ENCODE measurements around the gene SLC4A3. TPM values are rescaled to one million over a fixed set of nuclear protein-coding genes. Genes with fewer than 3 reads are reported as not detected.

SLC4A3 gene
- total and polyA plus RNA-seq, 2 donors (not counting 3 experiments of a cell fraction or from before 2014, with no cell fraction given): 0.29 to 0.35 TPM

DNA sequence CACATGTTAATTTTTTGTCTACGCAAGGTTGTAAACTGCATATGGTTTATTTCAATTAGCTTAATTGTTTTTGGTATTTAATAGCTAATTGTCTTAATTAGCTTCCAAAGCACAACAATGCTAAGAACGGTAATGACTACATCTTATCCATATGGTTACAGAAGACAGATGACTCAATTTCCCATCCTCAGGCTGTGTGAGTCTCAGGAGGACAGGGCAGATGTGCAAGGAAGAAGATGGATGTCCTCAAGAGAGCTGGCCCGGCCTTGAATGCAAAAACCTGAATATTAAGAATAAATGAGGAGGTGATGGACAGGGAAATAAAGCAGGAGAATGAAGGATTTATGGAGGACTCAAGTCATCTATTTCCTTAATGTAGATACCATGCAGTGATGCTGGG lies 31.4 kb downstream of the SLC4A3 start:
- Histone ChIP-seq H3K36me3 (ENCODE audit: control insufficient read depth in 2 of 2, extremely low read depth in 1 of 2, insufficient read depth in 2 of 2, low read length in 2 of 2) (no peaks in the 10 kb centered on the region), H3K9me3 (replicated peaks; ENCODE audit: control insufficient read depth, insufficient read depth, low read length) (no peaks in the 10 kb centered on the region), H3K4me3 (replicated peaks in 1 of 3; ENCODE audit: insufficient read depth in 1 of 3, low read depth in 1 of 3, low read length in 3 of 3) (no peak overlapping the region), H3K79me2 (ENCODE audit: control insufficient read depth, insufficient read depth, low read length) (no peaks in the 10 kb centered on the region), H3K4me1 (ENCODE audit: control insufficient read depth, extremely low read depth, insufficient read depth, low read length) (no peaks in the 10 kb centered on the region), H3K27ac (ENCODE audit: insufficient read depth, low read depth, low read length) (no peak overlapping the region), H3K9ac (replicated peaks; ENCODE audit: extremely low read depth, insufficient read depth, low read length) (no peak overlapping the region), H3K9me1 (replicated peaks; ENCODE audit: control insufficient read depth, extremely low read depth, insufficient read depth, low read length) (no peaks in the 10 kb centered on the region), H3K4me2 (ENCODE audit: insufficient read depth, low read length) (no peak overlapping the region), H4K20me1 (replicated peaks; ENCODE audit: control insufficient read depth, extremely low read depth, insufficient read depth, low read length) (no peaks in the 10 kb centered on the region), H3K27me3 (ENCODE audit: control insufficient read depth in 2 of 2, insufficient read depth in 2 of 2, low read length in 2 of 2) (peaks cover 1 to 3% of the 10 kb centered on the region in 2 experiments), H2AFZ (ENCODE audit: low read depth, low read length) (no peak overlapping the region)
- no TSS peak for BruUV-seq (replicated peaks)
- no peak for TF ChIP-seq POLR2A (IDR thresholded peaks at IDR 0.05; ENCODE audit: low read depth, low read length)
- TF ChIP-seq, protein P1, sequence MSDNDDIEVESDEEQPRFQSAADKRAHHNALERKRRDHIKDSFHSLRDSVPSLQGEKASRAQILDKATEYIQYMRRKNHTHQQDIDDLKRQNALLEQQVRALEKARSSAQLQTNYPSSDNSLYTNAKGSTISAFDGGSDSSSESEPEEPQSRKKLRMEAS (IDR thresholded peaks at IDR 0.05; ENCODE audit: insufficient read depth, insufficient read length): no peak
- no peak for TF ChIP-seq MYC (IDR thresholded peaks at IDR 0.05; ENCODE audit: low read depth, low read length)
- TF ChIP-seq FOS (IDR thresholded peaks at IDR 0.05; ENCODE audit: borderline replicate concordance, insufficient read depth, low read length): no peak
- no peak for TF ChIP-seq EZH2 (IDR thresholded peaks at IDR 0.05; ENCODE audit: borderline replicate concordance, low read depth, low read length, severe bottlenecking)
- TF ChIP-seq CTCF (IDR thresholded peaks at IDR 0.05; ENCODE audit: extremely low read depth in 1 of 2, insufficient read depth in 1 of 2, low read depth in 1 of 2, low read length in 2 of 2): no peak
- TF ChIP-seq GATA2 (IDR thresholded peaks at IDR 0.05; ENCODE audit: insufficient read depth, insufficient read length, low read depth, low read length): no peak
- TF ChIP-seq JUN (IDR thresholded peaks at IDR 0.05; ENCODE audit: borderline replicate concordance, insufficient read depth, insufficient read length, low read depth): no peak
- TF ChIP-seq POLR2AphosphoS5 (IDR thresholded peaks at IDR 0.05; ENCODE audit: insufficient read depth, low read depth, low read length): no peak
- FAIRE-seq (no peak), DNase-seq (ENCODE audit: low read depth, low spot score) (no peak)
- ChIA-PET CTCF (no interaction called here), POLR2A (no interaction called here)
- dilution Hi-C loops (cut with MboI; ENCODE audit: extremely low pct_ligation_motif_present, low sequenced_read_pairs): no loop called here
- intact Hi-C loops (cut with micrococcal nuclease): no loop called here
